SK-N-SH treated with all-trans-retinoic acid at 6 μM for 48 hours (cell line): ENCODE data around the gene SNX15.

Experiments used
- ARNTL ChIP-seq: fragments of 450-650 bp; formaldehyde crosslinking; IDR thresholded peaks from 2 replicates; pipeline ENCODE4 v1.5.0; 2020; ENCODE audit warnings: low read depth, mild to moderate bottlenecking, moderate library complexity, borderline replicate concordance
- BACH2 ChIP-seq: fragments of 250-450 bp; sonication (Bioruptor Pico); IDR thresholded peaks from 2 replicates; pipeline ENCODE4 v1.9.0; 2021; ENCODE audit warnings: mild to moderate bottlenecking, borderline replicate concordance
- GLIS3 ChIP-seq: fragments of 250-450 bp; sonication (Bioruptor Pico); IDR thresholded peaks from 2 replicates; pipeline ENCODE4 v1.5.0; 2020; ENCODE audit warnings: mild to moderate bottlenecking, moderate library complexity
- PPARA ChIP-seq: fragments of 250-450 bp; sonication (Bioruptor Pico); IDR thresholded peaks from 2 replicates; pipeline ENCODE4 v1.5.0; 2020; ENCODE audit warnings: mild to moderate bottlenecking, borderline replicate concordance
- ZC3H10 ChIP-seq: fragments of 250-450 bp; sonication (Bioruptor Pico); IDR thresholded peaks from 2 replicates; pipeline ENCODE4 v1.5.1; 2021; ENCODE audit warnings: mild to moderate bottlenecking, moderate library complexity
- ZFP3 ChIP-seq: fragments of 250-450 bp; sonication (Bioruptor Pico); IDR thresholded peaks from 2 replicates; pipeline ENCODE4 v1.5.0; 2020; ENCODE audit warnings: mild to moderate bottlenecking, moderate library complexity
- ZFP30 ChIP-seq: fragments of 450-650 bp; formaldehyde crosslinking; IDR thresholded peaks from 2 replicates; pipeline ENCODE4 v1.5.0; 2022; ENCODE audit warnings: mild to moderate bottlenecking, moderate library complexity
- TF ChIP-seq, protein P1 (sequence below): fragments of 250-450 bp; sonication (Bioruptor Pico); IDR thresholded peaks from 2 replicates; pipeline ENCODE4 v1.8.0; 2020; ENCODE audit warnings: mild to moderate bottlenecking, moderate library complexity, borderline replicate concordance
- TF ChIP-seq, protein P2 (sequence below): fragments of 250-450 bp; sonication (Bioruptor Pico); IDR thresholded peaks from 2 replicates; pipeline ENCODE4 v1.5.0; 2020; ENCODE audit warnings: mild to moderate bottlenecking, moderate library complexity

DNA sequence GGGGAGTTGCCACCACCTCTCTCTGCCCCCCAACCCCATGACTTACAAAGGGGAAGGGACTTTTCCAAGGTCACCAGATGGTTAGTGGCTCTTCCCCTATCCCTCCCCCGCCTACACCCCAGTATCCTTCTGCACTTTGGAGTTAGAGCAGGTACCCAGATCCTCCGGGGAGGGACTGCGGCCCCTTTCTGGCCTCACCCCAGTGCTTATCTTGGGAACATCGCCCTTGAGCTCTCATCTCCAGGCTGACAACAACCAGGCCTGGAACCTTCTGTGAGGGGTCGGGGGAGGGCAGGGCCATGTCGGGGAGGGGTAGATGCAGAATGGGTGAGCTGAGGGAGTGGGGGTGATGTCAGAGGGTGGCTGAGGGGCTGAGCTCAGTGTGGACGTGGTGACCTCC lies 38.6 kb downstream of the SNX15 start:
- TF ChIP-seq ZFP3 (CRISPR knock-in tag) (no peak), ZC3H10 (CRISPR knock-in tag) (no peak), GLIS3 (CRISPR knock-in tag) (no peak), PPARA (CRISPR knock-in tag) (no peak), ARNTL (no peak), ZFP30 (CRISPR knock-in tag) (no peak), BACH2 (CRISPR knock-in tag) (no peak)
- TF ChIP-seq, protein P1, sequence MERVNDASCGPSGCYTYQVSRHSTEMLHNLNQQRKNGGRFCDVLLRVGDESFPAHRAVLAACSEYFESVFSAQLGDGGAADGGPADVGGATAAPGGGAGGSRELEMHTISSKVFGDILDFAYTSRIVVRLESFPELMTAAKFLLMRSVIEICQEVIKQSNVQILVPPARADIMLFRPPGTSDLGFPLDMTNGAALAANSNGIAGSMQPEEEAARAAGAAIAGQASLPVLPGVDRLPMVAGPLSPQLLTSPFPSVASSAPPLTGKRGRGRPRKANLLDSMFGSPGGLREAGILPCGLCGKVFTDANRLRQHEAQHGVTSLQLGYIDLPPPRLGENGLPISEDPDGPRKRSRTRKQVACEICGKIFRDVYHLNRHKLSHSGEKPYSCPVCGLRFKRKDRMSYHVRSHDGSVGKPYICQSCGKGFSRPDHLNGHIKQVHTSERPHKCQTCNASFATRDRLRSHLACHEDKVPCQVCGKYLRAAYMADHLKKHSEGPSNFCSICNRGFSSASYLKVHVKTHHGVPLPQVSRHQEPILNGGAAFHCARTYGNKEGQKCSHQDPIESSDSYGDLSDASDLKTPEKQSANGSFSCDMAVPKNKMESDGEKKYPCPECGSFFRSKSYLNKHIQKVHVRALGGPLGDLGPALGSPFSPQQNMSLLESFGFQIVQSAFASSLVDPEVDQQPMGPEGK (CRISPR knock-in tag), result no peak
- TF ChIP-seq, protein P2, sequence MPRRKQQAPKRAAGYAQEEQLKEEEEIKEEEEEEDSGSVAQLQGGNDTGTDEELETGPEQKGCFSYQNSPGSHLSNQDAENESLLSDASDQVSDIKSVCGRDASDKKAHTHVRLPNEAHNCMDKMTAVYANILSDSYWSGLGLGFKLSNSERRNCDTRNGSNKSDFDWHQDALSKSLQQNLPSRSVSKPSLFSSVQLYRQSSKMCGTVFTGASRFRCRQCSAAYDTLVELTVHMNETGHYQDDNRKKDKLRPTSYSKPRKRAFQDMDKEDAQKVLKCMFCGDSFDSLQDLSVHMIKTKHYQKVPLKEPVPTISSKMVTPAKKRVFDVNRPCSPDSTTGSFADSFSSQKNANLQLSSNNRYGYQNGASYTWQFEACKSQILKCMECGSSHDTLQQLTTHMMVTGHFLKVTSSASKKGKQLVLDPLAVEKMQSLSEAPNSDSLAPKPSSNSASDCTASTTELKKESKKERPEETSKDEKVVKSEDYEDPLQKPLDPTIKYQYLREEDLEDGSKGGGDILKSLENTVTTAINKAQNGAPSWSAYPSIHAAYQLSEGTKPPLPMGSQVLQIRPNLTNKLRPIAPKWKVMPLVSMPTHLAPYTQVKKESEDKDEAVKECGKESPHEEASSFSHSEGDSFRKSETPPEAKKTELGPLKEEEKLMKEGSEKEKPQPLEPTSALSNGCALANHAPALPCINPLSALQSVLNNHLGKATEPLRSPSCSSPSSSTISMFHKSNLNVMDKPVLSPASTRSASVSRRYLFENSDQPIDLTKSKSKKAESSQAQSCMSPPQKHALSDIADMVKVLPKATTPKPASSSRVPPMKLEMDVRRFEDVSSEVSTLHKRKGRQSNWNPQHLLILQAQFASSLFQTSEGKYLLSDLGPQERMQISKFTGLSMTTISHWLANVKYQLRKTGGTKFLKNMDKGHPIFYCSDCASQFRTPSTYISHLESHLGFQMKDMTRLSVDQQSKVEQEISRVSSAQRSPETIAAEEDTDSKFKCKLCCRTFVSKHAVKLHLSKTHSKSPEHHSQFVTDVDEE (CRISPR knock-in tag), result no peak
